ENCODE results near the gene WNT5B.
"Not testable (repeated sequence)": the region's sequence is repeated elsewhere in the genome, so short reads cannot be mapped to it uniquely, and the experiment has no call there.

WNT5B gene

GRCh38 chr12:1595690-1596347 lies 33.2 kb upstream of the WNT5B start:
- no peak for DNase-seq

- DNase-seq, result no peak
Measured at GRCh38 chr12:1598757-1599156, 30.3 kb upstream of the WNT5B start.

GRCh38 chr12:1602706-1603105 lies 26.3 kb upstream of the WNT5B start:
- DNase-seq, result not testable (repeated sequence)

GRCh38 chr12:1603269-1603993 lies 25.6 kb upstream of the WNT5B start:
- no peak for DNase-seq

GRCh38 chr12:1604464-1604863 lies 24.6 kb upstream of the WNT5B start:
- peak in 1 of 58 donors; percentile 11 for DNase-seq

- peak in 54 of 58 donors; percentile 7 to 83 (median 60) for DNase-seq
Measured at GRCh38 chr12:1605129-1606020, 23.7 kb upstream of the WNT5B start.

GRCh38 chr12:1606021-1606622 lies 22.9 kb upstream of the WNT5B start:
- DNase-seq, result peak in 28 of 58 donors; percentile 10 to 93 (median 50)

GRCh38 chr12:1607940-1608712 lies 20.9 kb upstream of the WNT5B start:
- DNase-seq, result no peak

GRCh38 chr12:1608713-1609119 lies 20.3 kb upstream of the WNT5B start:
- DNase-seq, result no peak

- no peak for DNase-seq
Measured at GRCh38 chr12:1610072-1610643, 18.9 kb upstream of the WNT5B start.

GRCh38 chr12:1611803-1612572 lies 17.0 kb upstream of the WNT5B start:
- no peak for DNase-seq

GRCh38 chr12:1613860-1614259 lies 15.2 kb upstream of the WNT5B start:
- no peak for DNase-seq

- no peak for DNase-seq
Measured at GRCh38 chr12:1614360-1614759, 14.7 kb upstream of the WNT5B start.

GRCh38 chr12:1616233-1617066 lies 12.6 kb upstream of the WNT5B start:
- no peak for DNase-seq

GRCh38 chr12:1618489-1618888 lies 10.5 kb upstream of the WNT5B start:
- DNase-seq, result no peak

- DNase-seq, result no peak
Measured at GRCh38 chr12:1619159-1619558, 9.9 kb upstream of the WNT5B start.

- DNase-seq, result peak in 3 of 58 donors; percentile 17 to 33 (median 24)
Measured at GRCh38 chr12:1619587-1619986, 9.4 kb upstream of the WNT5B start.

GRCh38 chr12:1620092-1620491 lies 8.9 kb upstream of the WNT5B start:
- no peak for DNase-seq

- DNase-seq, result no peak
Measured at GRCh38 chr12:1622406-1622805, 6.6 kb upstream of the WNT5B start.
